ENCODE data around the gene IL6.
"Not testable (repeated sequence)": the region's sequence is repeated elsewhere in the genome, so short reads cannot be mapped to it uniquely, and the experiment has no call there.

Gene IL6

GRCh38 chr7:22704722-22705121, 22.3 kb upstream of the IL6 start:
- not testable (repeated sequence) for DNase-seq

GRCh38 chr7:22705874-22706273, 21.1 kb upstream of the IL6 start:
- not testable (repeated sequence) for DNase-seq

- DNase-seq: not testable (repeated sequence)
These were observed 19.8 kb upstream of the IL6 start for GRCh38 chr7:22707026-22707691.

- not testable (repeated sequence) for DNase-seq
These were observed 18.8 kb upstream of the IL6 start for GRCh38 chr7:22708214-22708613.

GRCh38 chr7:22708677-22709061, 18.3 kb upstream of the IL6 start:
- DNase-seq: not testable (repeated sequence)

- DNase-seq: not testable (repeated sequence)
These were observed 17.8 kb upstream of the IL6 start for GRCh38 chr7:22709062-22709829.

- DNase-seq: no peak
These were observed 17.1 kb upstream of the IL6 start for GRCh38 chr7:22709857-22710256.

GRCh38 chr7:22712999-22713398, 14.0 kb upstream of the IL6 start:
- DNase-seq: no peak

- no peak for DNase-seq
These were observed 13.5 kb upstream of the IL6 start for GRCh38 chr7:22713463-22713862.

GRCh38 chr7:22715969-22716368, 11.0 kb upstream of the IL6 start:
- DNase-seq: no peak

- no peak for DNase-seq
These were observed 9.2 kb upstream of the IL6 start for GRCh38 chr7:22717760-22718159.

GRCh38 chr7:22718200-22718711, 8.7 kb upstream of the IL6 start:
- no peak for DNase-seq

GRCh38 chr7:22718911-22719420, 8.0 kb upstream of the IL6 start:
- DNase-seq: no peak

GRCh38 chr7:22720791-22721786, 5.9 kb upstream of the IL6 start:
- no peak for DNase-seq

GRCh38 chr7:22722536-22723180, 4.3 kb upstream of the IL6 start:
- DNase-seq: no peak

- no peak for DNase-seq
These were observed 3.8 kb upstream of the IL6 start for GRCh38 chr7:22723181-22723601.

GRCh38 chr7:22723637-22724036, 3.4 kb upstream of the IL6 start:
- no peak for DNase-seq

- no peak for DNase-seq
These were observed 2.1 kb upstream of the IL6 start for GRCh38 chr7:22724861-22725260.

GRCh38 chr7:22725585-22725984, 1.4 kb upstream of the IL6 start:
- no peak for DNase-seq

- DNase-seq: peak; percentile 25
These were observed 574 bp upstream of the IL6 start for GRCh38 chr7:22726345-22726906.

- DNase-seq: no peak
These were observed 675 bp downstream of the IL6 start for GRCh38 chr7:22727714-22728035.

All from T-helper 9 cell (primary cell).